GM13976 (cell line): ENCODE data around the gene RERE.

Source experiments
- DNase-seq: peaks from one replicate; pipeline ENCODE4 v3.0.0; 2012; ENCODE audit warnings: low spot score
- CTCF ChIP-seq: IDR thresholded peaks from 2 replicates; pipeline ENCODE4 v1.5.1; 2012; ENCODE audit warnings: borderline replicate concordance, mild to moderate bottlenecking; ENCODE audit not compliant: insufficient read depth; ENCODE audit errors: extremely low read depth, missing control alignments, control extremely low read depth
- in situ Hi-C: fragments of 300-500 bp; cut with MboI; formaldehyde crosslinking; loops from one replicate; pipeline ENCODE4 v1.12.0; 2022; ENCODE audit warnings: low sequenced_read_pairs, mixed read lengths, inconsistent platforms; ENCODE audit not compliant: unreplicated experiment

RERE gene

GRCh38 chr1:8411803-8412182 lies 405.6 kb downstream of the RERE start:
- TF ChIP-seq CTCF = no peak
- DNase-seq = no peak
- in situ Hi-C loops = no loop called here

DNA sequence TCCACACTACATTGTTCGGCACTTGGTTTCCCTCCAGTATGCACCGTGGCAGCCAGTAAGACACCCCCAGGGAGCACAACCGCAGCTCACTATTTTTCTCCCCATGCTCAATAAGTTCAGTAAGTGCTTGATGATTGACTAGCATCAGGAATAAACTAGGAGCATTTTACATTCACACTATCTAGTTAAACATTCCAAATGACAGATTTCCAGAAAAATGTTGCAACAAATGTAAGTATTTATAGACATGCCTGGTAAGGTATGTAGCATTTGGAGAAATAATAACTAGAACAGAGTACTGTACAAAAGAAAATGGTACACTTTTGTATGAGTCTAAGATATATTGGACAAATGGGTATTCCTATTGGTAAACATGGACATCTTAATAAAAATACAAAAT lies 406.6 kb downstream of the RERE start:
- in situ Hi-C loops = no loop called here
- no peak for DNase-seq
- TF ChIP-seq CTCF = no peak

GRCh38 chr1:8409606-8410005 lies 407.8 kb downstream of the RERE start:
- no peak for DNase-seq
- TF ChIP-seq CTCF = no peak
- in situ Hi-C loops = no loop called here

GRCh38 chr1:8409106-8409505 lies 408.3 kb downstream of the RERE start:
- DNase-seq = peak; percentile 34
- no peak for TF ChIP-seq CTCF
- in situ Hi-C loops = no loop called here

- TF ChIP-seq CTCF = no peak
- DNase-seq = no peak
- in situ Hi-C loops = no loop called here
Observed at GRCh38 chr1:8408151-8408839, 409.1 kb downstream of the RERE start.

- no peak for DNase-seq
- no peak for TF ChIP-seq CTCF
- in situ Hi-C loops = no loop called here
Observed at GRCh38 chr1:8407652-8408051, 409.8 kb downstream of the RERE start.
